Gastroesophageal sphincter (tissue), 3 donors: ENCODE measurements around the gene KDM5C.

Experiments used
- CTCF ChIP-seq, 4 experiments: fragments of 200-600 bp in 2 of 4; fragments of 450-650 bp in 2 of 4; sonication (generic) in 1 of 4; IDR thresholded peaks; one replicate each; pipeline ENCODE4 v1.5.1; 2017 to 2019; ENCODE audit warnings: antibody characterized with exemption in 4 of 4, mild to moderate bottlenecking in 2 of 4, moderate library complexity in 2 of 4
- EP300 ChIP-seq: sonication (generic); formaldehyde crosslinking; IDR thresholded peaks from one replicate; pipeline ENCODE4 v1.6.1; 2017; ENCODE audit warnings: antibody characterized with exemption, mild to moderate bottlenecking
- POLR2A ChIP-seq, 2 donors: fragments of 450-650 bp; IDR thresholded peaks; one replicate each; pipeline ENCODE4 v1.6.1; 2017; ENCODE audit warnings: antibody characterized with exemption in 2 of 2, mild to moderate bottlenecking in 2 of 2, moderate library complexity in 1 of 2
- POLR2AphosphoS5 ChIP-seq: sonication (generic); formaldehyde crosslinking; IDR thresholded peaks from one replicate; pipeline ENCODE4 v1.6.1; 2017; ENCODE audit warnings: antibody characterized with exemption

GRCh38 chrX:53156207-53156596, 68.8 kb downstream of the KDM5C start:
- TF ChIP-seq CTCF (IDR thresholded peaks at IDR 0.05): no peak
- no peak for TF ChIP-seq EP300
- no peak for TF ChIP-seq POLR2A (IDR thresholded peaks at IDR 0.05)
- TF ChIP-seq POLR2AphosphoS5: no peak
